GM12875 (cell line): ENCODE measurements around the gene ZNF775.

Experiments
- H3K4me3 ChIP-seq: one replicate; pipeline ENCODE4 v1.5.1; 2011; ENCODE audit warnings: low read depth, low read length, control low read depth
- CTCF ChIP-seq: IDR thresholded peaks from 2 replicates; pipeline ENCODE4 v1.5.1; 2011; ENCODE audit warnings: low read depth, mild to moderate bottlenecking, control low read depth, inconsistent platforms, low read length, moderate library complexity, borderline replicate concordance; ENCODE audit not compliant: insufficient read depth

The ZNF775 gene

GRCh38 chr7:150399421-150400007 is 20.4 kb downstream of the ZNF775 start:
- no peak for TF ChIP-seq CTCF
- H3K4me3 ChIP-seq = no peak overlapping the region

GRCh38 chr7:150400008-150400787 is 21.1 kb downstream of the ZNF775 start:
- no peak overlapping the region for H3K4me3 ChIP-seq
- TF ChIP-seq CTCF = no peak

GRCh38 chr7:150400788-150401423 is 21.8 kb downstream of the ZNF775 start:
- H3K4me3 ChIP-seq = no peak overlapping the region
- no peak for TF ChIP-seq CTCF

- no peak for TF ChIP-seq CTCF
Observed at GRCh38 chr7:150401424-150401790, 22.3 kb downstream of the ZNF775 start.

GRCh38 chr7:150401861-150402631 is 22.9 kb downstream of the ZNF775 start:
- TF ChIP-seq CTCF = no peak

More at GRCh38 chr7:150401424-150401790, 22.3 kb downstream of the ZNF775 start:
- no peak overlapping the region for H3K4me3 ChIP-seq

GRCh38 chr7:150402671-150403321 is 23.7 kb downstream of the ZNF775 start:
- H3K4me3 ChIP-seq = no peak overlapping the region
- no peak for TF ChIP-seq CTCF

More at GRCh38 chr7:150401861-150402631, 22.9 kb downstream of the ZNF775 start:
- no peak overlapping the region for H3K4me3 ChIP-seq
